ENCODE data around the gene MAP3K9. TPM values are rescaled to one million over a fixed set of nuclear protein-coding genes. Genes with fewer than 3 reads are reported as not detected.

The MAP3K9 gene
- total RNA-seq, 4 donors from 2014 or later: 12.6 to 16.5 (median 14.7) TPM

- H3K9me3 ChIP-seq: no peaks in the 10 kb centered on the region
- no peak overlapping the region for H3K27ac ChIP-seq
- WGBS: 86% methylated on average over 1 of the region's 1 CpG
- no peaks in the 10 kb centered on the region for H3K36me3 ChIP-seq
- DNase-seq (ENCODE audit: low spot score in 2 of 2): no peak
- H3K4me3 ChIP-seq: no peak overlapping the region
- TF ChIP-seq POLR2A (IDR thresholded peaks at IDR 0.05) (no peak), POLR2AphosphoS5 (IDR thresholded peaks at IDR 0.05) (no peak), EP300 (IDR thresholded peaks at IDR 0.05) (no peak), CTCF (IDR thresholded peaks at IDR 0.05) (no peak)
- peaks cover 13% of the 10 kb centered on the region for H3K4me1 ChIP-seq
- peaks cover 2% of the 10 kb centered on the region for H3K27me3 ChIP-seq
These were observed 5.2 kb upstream of the MAP3K9 start for GRCh38 chr14:70814466-70814865.

GRCh38 chr14:70812124-70812818 is 3.0 kb upstream of the MAP3K9 start:
- DNase-seq (ENCODE audit: low spot score in 2 of 2): no peak
- Histone ChIP-seq H3K4me3 (no peak overlapping the region), H3K27me3 (peaks cover 5% of the 10 kb centered on the region), H3K4me1 (peaks cover 23% of the 10 kb centered on the region), H3K27ac (no peak overlapping the region), H3K9me3 (no peaks in the 10 kb centered on the region), H3K36me3 (no peaks in the 10 kb centered on the region)
- WGBS: 63% methylated on average over 2 of the region's 2 CpGs
- TF ChIP-seq POLR2A (IDR thresholded peaks at IDR 0.05) (no peak), POLR2AphosphoS5 (IDR thresholded peaks at IDR 0.05) (no peak), EP300 (IDR thresholded peaks at IDR 0.05) (no peak), CTCF (IDR thresholded peaks at IDR 0.05) (no peak)

- Histone ChIP-seq H3K27ac (no peak overlapping the region), H3K4me3 (no peak overlapping the region)
- WGBS: 91% methylated on average over 2 of the region's 2 CpGs
These were observed 2.3 kb upstream of the MAP3K9 start for GRCh38 chr14:70811578-70811977.

GRCh38 chr14:70811050-70811449 is 1.7 kb upstream of the MAP3K9 start:
- H3K27me3 ChIP-seq: peaks cover 8% of the 10 kb centered on the region
- H3K4me1 ChIP-seq: peaks cover 22% of the 10 kb centered on the region
- DNase-seq (ENCODE audit: low spot score in 2 of 2): no peak
- WGBS: 92% methylated on average over 2 of the region's 2 CpGs
- no peak overlapping the region for H3K27ac ChIP-seq
- TF ChIP-seq CTCF (IDR thresholded peaks at IDR 0.05): no peak
- TF ChIP-seq POLR2AphosphoS5 (IDR thresholded peaks at IDR 0.05): no peak
- TF ChIP-seq EP300 (IDR thresholded peaks at IDR 0.05): no peak
- TF ChIP-seq POLR2A (IDR thresholded peaks at IDR 0.05): no peak
- no peaks in the 10 kb centered on the region for H3K36me3 ChIP-seq
- H3K9me3 ChIP-seq: no peaks in the 10 kb centered on the region
- no peak overlapping the region for H3K4me3 ChIP-seq

More at GRCh38 chr14:70811578-70811977, 2.3 kb upstream of the MAP3K9 start:
- Histone ChIP-seq H3K4me1 (peaks cover 22% of the 10 kb centered on the region), H3K9me3 (no peaks in the 10 kb centered on the region), H3K27me3 (peaks cover 8% of the 10 kb centered on the region), H3K36me3 (no peaks in the 10 kb centered on the region)
- DNase-seq (ENCODE audit: low spot score in 2 of 2): no peak
- no peak for TF ChIP-seq CTCF (IDR thresholded peaks at IDR 0.05)
- no peak for TF ChIP-seq POLR2A (IDR thresholded peaks at IDR 0.05)
- no peak for TF ChIP-seq POLR2AphosphoS5 (IDR thresholded peaks at IDR 0.05)
- TF ChIP-seq EP300 (IDR thresholded peaks at IDR 0.05): no peak

- H3K9me3 ChIP-seq: no peaks in the 10 kb centered on the region
- H3K36me3 ChIP-seq: no peaks in the 10 kb centered on the region
- H3K27ac ChIP-seq: no peak overlapping the region
- H3K4me1 ChIP-seq: peaks cover 22% of the 10 kb centered on the region
- H3K4me3 ChIP-seq: peak overlapping the region; percentile 63
- H3K27me3 ChIP-seq: peaks cover 10% of the 10 kb centered on the region
- DNase-seq (ENCODE audit: low spot score in 2 of 2): no peak
- TF ChIP-seq CTCF (IDR thresholded peaks at IDR 0.05): no peak
- TF ChIP-seq POLR2A (IDR thresholded peaks at IDR 0.05): no peak
- no peak for TF ChIP-seq POLR2AphosphoS5 (IDR thresholded peaks at IDR 0.05)
- TF ChIP-seq EP300 (IDR thresholded peaks at IDR 0.05): no peak
- WGBS: 62% methylated on average over 7 of the region's 7 CpGs
These were observed 1.3 kb upstream of the MAP3K9 start for GRCh38 chr14:70810621-70811020.

All from suprapubic skin (tissue), 4 donors.